Measurements from ENCODE around the gene TBX1.

DNA sequence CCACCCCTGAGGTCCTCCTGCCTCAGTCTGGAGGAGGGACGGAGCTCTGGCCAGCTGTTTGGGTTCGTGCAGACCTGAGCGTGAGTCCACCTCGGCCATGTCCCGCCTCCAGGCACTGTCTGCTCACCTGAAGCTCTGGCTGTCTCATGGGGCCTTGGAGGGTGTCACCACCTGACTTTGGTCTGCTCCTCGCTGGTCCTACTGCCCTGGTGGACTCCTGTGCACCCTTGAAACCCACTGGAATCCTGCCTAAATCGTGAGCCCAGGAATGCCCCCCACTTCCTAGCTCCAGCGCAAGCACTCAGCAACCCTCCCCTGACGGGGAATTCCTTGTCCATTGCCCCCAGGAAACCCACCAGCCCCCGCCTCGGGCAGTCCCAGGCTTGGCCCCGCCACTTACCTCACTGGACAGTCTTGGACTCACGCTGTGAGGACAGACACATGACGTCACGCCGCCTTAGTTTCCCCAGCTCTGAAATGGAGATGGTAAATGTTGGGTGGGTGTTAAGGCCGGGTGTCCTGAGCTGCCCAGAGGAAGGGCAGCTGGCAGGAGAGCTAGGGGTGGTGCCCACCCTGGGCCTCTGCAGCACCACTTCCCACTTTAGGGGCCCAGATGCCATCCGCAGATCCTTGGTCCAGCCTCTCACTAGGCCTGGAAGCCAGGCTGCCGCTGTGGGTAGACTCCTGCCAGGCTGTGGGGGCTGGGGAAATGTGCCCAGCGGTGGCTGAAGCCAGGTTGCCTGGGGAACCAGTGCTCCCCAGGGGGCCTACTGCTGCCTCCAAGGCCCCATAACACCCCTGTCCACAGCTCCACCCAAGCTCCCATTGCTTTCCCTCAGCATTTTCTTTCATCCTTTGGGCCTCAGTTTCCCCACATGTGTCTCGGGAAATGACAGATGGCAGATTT is 18.2 kb upstream of the TBX1 start:
- TF ChIP-seq POLR2AphosphoS5 (IDR thresholded peaks at IDR 0.05) (no peak), POLR2A (IDR thresholded peaks at IDR 0.05) (no peak)
- TF ChIP-seq, protein P1, sequence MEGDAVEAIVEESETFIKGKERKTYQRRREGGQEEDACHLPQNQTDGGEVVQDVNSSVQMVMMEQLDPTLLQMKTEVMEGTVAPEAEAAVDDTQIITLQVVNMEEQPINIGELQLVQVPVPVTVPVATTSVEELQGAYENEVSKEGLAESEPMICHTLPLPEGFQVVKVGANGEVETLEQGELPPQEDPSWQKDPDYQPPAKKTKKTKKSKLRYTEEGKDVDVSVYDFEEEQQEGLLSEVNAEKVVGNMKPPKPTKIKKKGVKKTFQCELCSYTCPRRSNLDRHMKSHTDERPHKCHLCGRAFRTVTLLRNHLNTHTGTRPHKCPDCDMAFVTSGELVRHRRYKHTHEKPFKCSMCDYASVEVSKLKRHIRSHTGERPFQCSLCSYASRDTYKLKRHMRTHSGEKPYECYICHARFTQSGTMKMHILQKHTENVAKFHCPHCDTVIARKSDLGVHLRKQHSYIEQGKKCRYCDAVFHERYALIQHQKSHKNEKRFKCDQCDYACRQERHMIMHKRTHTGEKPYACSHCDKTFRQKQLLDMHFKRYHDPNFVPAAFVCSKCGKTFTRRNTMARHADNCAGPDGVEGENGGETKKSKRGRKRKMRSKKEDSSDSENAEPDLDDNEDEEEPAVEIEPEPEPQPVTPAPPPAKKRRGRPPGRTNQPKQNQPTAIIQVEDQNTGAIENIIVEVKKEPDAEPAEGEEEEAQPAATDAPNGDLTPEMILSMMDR (IDR thresholded peaks at IDR 0.05) = no peak
